Dermis microvascular lymphatic vessel endothelial cell (primary cell): Measurements from ENCODE around the gene FAAP20. TPM values are rescaled to one million over a fixed set of nuclear protein-coding genes. Genes with fewer than 3 reads are reported as not detected.

ENCODE experiments used
- DNase-seq, 2 donors: peaks; one replicate each; pipeline versions ENCODE4 v3.0.0 to v3.0.0-alpha.2; 2010; ENCODE audit warnings: low read depth in 2 of 2
- total RNA-seq: library from RNA; depleted of rRNA; stranded (reverse); fragments of >200 nt; gene quantifications from 2 replicates; pipeline ENCODE4 v1.2.1, GENCODE V29; 2014

FAAP20 gene
- total RNA-seq, 1 donor from 2014 or later: 10.3 TPM

DNA sequence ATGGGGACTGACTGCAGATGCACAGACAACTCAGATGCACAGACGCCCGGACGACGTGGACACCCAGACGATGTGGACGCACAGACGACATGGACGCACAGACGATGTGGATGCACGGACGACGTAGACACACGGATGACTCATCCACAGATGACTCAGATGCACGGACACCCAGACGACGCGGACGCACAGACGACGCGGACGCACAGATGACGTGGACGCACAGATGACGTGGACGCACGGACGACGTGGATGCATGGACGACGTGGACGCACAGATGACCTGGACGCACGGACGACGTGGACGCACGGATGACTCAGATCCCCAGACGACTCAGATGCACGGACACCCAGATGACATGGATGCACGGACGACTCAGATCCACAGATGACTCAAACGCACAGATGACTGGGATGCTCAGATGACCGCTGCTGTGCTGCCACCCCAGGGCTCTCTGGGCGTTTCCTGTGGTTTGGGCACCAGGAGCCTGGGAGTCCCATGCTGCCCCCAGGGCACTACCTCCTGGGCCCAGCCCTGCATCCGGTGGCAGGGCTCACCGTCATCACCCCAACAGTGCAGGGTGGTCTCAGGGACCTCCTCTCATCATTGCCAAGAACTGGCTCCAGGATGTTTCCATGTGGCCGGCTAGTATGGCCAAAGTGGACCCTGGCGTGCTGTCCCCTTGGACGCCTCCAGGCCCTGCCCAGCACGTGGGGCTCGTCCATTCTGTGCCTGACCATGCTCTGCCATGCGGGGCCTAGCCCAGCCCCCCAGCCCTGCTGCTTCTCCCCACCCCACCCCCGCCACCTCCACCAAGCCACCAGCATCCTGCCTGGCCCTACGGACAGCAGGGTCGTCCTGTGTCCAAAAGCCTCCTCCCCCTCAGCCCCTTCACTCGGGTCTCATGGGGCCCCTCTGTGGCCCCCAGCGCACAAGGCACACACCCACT lies 14.0 kb downstream of the FAAP20 start:
- DNase-seq: no peak

DNA sequence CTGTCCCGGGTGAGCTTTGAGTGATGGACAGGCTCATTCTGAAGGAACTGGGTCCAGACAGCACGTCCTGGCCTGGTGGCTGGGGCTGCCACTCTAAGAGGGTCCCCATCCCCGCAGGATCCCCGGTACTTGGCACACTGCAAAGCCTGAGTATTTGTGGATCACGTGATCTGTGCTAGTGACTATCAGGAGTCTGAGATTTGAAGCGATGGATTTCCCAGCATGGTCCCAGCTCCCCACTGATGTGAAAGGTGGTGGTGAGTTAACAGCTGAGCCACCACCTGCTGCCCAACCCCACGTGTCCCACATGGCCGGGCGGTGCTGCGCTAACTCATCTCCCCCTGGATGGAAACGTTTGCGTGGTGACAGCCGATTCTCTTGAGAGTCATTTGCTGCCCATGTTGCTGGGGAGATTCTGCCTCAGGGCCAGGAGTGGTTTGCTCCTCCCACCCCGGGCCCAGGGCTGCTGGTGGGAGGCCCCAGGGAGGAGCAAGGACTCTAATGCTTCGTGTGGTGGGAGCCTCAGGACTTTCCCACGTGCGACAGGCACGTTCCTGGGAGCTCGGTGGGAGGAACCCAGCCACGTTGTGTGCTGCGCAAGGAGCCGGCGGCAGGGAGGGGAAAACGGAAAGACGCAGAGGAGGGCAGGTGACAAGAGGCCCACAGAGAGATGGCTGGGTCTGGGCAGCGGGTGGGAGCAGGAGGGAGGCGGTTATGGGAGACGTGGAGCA lies 15.1 kb downstream of the FAAP20 start:
- no peak for DNase-seq

- DNase-seq: no peak
Observed at GRCh38 chr1:2178875-2179274, 15.7 kb downstream of the FAAP20 start.

GRCh38 chr1:2177946-2178538 lies 16.5 kb downstream of the FAAP20 start:
- no peak for DNase-seq

DNA sequence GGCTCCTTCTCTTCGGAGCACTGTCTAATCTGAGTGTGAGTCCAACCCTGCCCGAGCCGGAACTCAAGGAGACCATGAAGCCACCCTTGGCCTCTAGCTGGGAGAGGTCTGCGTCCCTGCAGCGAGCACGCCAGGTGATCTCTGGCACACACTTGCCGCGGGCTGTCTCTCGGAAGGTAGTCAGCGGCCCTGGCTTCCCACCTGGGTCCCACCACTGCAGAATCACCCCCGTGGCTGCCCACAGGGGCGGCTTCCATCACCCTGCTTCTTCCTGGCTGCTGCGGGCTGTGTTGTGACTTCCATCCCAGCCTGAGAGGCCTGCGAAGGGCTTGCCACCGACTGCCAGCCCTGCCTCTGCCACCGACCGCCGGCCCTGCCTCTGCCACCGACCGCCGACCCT lies 17.0 kb downstream of the FAAP20 start:
- no peak for DNase-seq

- no peak for DNase-seq
Observed at GRCh38 chr1:2176615-2177014, 18.0 kb downstream of the FAAP20 start.

DNA sequence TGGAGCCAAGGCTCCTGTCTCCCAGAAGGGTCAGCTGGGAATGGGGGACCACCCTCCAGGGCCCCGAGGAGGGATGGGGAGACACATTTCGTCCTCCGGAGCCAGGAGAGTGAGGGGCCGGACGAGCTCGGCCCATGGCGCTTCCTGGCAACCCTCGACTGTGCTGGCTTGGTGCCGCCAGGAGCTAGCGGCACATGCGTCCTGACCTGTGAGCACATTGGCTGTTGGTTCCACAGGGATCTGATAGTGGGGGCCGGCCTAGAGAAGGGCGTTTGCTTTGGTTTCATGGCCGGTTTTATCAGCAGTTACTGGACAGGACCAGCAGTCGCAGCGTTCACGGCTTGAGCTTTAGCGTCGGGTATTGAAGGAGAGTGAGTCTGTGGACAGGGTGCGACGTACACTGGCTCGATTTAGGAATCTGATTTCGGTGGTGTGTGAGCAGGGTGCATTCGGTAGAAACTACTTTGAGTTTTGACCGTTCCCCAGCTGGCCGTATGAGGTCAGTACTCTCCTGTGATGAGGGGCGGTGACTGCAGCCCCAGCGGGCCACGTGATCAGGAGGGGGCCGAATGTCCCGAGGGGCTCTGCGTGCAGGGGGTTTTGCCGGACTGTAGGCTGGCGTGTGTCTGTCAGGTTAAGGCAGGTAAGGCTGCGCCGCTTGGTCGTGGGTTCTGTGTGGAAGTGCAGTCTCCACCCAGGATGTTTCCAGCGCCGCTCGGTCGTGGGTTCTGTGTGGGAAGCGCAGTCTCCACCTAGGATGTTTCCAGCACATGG lies 18.7 kb downstream of the FAAP20 start:
- no peak for DNase-seq

- DNase-seq: no peak
Observed at GRCh38 chr1:2175055-2175414, 19.5 kb downstream of the FAAP20 start.

DNA sequence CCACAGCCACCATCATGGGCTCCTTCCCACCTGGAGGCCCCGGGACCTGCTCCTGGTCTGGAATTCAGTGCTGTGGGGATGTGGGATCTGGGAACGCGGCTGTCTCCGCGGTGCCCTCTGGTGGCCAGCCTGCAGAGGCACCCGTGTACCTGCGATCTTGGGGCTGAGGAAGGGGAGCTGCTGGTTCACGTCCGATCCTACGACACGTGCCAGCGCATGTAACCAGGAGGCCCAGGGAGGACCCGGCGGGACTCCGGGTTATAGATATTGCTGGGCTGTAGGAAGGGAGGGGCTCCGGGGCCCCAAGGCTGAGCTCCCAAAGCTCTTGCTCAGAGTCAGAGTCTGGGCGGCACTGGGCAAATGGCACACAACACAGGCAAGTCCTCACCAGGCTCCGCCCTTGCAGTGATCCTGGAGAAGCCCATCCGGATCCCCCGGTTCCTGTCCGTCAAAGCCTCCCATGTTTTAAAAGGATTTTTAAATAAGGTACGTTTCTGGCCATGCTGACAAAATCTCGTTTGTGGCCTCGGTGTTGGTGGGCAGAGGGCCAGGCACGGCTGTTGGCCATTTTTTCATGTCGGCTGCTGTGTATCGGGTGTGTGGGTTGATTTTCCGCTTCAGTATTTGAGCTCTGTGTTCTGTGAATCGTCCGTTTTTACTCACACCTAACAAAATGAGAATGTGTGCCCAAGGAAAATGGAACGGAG lies 20.1 kb downstream of the FAAP20 start:
- peak; percentile 27 to 69 for DNase-seq

DNA sequence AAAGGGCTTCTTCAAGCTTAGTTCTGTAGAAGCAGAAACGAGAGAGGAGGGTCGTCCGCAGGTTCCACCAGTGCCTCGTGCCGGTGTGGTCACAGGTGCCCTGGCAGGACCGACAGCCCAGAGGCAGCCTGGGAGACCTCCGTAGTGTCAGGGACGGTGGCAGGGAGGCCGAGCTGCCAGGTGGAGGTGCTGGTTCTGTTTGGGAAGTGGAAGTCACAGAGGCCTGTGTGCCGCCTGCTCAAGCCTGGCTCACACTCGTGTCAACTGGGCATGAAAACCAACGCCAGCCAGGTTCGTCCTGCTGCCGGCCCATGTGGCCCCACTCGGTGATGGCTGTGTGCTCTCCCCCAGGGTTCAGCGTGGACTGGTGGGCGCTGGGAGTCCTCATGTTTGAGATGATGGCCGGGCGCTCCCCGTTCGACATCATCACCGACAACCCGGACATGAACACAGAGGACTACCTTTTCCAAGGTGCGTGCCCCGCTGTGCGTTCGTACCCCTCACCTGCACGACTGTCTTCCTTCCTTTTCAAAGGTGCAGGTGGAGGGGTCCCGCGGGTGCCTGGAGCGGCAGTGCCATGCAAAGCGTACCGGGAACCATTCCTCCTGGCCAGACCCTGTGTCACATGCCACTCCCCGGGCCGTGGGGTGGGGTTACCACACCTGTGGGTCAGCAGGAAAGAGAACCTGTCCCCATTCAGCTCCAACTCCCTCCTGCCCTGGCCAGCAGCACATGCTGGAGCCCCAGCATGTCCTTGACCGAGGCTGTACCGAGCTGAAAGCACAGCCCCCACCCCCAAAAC lies 20.8 kb downstream of the FAAP20 start:
- no peak for DNase-seq

- no peak for DNase-seq
Observed at GRCh38 chr1:2172551-2173146, 21.9 kb downstream of the FAAP20 start.

DNA sequence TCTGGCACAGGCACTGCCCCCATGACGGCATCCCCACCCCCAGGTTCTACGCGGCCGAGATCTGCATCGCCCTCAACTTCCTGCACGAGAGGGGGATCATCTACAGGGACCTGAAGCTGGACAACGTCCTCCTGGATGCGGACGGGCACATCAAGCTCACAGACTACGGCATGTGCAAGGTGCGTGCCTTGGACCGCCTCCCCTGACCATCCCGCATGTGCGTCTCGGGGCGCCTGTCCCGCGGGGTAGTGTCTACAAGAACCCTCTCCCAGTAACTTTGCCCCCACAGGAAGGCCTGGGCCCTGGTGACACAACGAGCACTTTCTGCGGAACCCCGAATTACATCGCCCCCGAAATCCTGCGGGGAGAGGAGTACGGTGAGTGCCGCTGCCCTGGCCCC lies 22.6 kb downstream of the FAAP20 start:
- DNase-seq: no peak

GRCh38 chr1:2170211-2170610 lies 24.4 kb downstream of the FAAP20 start:
- DNase-seq: no peak

DNA sequence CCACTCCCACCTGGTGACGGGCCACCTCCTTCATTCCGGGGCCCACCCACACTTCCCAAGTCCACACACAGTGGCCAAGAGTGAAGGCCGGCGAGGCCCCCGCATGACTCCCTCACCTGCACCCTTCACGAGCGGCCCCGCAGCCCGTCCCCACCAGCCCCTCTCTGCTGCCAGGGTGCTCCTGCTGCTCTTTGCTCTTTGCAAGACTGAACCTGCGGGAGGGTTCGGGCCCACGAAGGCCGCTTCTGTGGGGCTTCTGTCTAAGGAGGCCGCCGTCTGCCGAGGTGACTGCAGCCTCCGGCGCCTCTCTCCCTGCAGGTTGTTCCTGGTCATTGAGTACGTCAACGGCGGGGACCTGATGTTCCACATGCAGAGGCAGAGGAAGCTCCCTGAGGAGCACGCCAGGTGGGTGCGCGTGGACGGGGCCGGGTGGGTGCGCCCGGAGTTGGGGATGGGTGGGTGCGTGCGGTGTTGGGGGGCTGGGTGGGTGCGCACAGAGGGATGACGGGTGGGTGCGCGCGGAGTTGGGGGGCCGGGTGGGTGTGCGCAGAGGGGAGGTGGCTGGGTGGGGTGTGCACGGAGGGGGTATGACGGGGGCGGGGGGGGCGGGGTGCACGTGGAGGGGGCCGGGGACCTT lies 25.3 kb downstream of the FAAP20 start:
- no peak for DNase-seq

DNA sequence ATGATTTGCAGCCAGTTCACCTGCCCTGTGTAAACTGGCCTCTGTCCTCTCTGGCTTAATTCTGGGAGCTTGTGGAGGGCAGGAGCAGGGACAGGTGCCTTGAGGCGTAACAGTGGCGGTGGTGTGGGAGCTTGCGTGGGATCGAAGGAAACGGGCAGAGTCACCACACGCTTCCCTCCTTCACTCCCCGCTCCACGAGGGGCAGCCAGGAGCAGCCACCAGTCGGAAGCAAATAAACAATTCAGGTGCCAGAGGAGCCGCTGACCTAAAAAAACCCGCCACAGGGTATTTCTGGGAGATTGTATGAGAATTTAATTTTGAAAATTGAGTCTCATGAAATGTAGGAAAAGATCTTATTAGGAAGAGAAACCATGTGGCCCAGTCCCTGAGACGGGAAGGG lies 26.0 kb downstream of the FAAP20 start:
- DNase-seq: no peak

DNA sequence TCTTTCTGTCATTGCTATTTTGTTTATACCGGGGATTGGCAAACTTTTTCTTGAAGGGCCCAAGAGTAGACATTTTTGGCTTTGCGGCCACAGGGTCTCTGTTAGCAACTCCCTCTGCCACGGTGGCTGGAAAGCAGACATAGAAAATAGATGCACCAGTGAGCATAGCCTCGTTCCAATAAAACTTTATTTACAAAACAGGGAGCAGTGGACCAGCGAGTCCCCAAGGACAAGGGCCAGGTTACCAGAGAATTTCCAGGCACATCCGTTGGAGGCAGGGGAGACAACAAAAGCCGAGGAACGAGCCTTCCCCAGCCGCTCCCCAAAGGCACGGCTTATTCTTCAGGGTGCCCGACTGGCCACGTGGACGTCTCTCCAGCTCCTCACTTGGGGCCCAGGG lies 26.5 kb downstream of the FAAP20 start:
- DNase-seq: no peak

- DNase-seq: no peak
Observed at GRCh38 chr1:2166695-2167094, 27.9 kb downstream of the FAAP20 start.

DNA sequence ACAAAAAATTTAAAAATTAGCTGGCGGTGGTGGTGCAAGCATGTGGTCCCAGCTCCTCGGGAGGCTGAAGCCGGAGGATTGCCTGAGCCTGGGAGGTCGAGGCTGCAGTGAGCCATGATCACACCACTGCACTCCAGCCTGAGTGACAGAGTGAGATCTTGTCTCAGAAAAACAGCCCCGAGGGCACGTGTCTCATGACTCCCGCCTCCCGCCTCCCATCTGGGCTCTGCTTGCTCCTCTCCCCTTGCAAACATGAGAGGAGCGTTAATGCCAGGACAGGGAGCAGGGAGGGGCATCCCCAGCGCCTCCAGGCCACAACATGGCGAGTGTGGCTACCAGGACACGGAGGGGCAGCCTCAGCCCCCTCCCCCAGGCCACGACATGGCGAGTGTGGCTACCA lies 28.3 kb downstream of the FAAP20 start:
- DNase-seq: no peak

GRCh38 chr1:2165646-2166045 lies 28.9 kb downstream of the FAAP20 start:
- DNase-seq: no peak
